ENCODE measurements around the gene MFRP.

GRCh38 chr11:119335655-119336543 is 10.6 kb downstream of the MFRP start:
- no peak for TF ChIP-seq EZH2 (IDR thresholded peaks at IDR 0.05; ENCODE audit: insufficient read depth, low read length)
- TF ChIP-seq, protein P1, sequence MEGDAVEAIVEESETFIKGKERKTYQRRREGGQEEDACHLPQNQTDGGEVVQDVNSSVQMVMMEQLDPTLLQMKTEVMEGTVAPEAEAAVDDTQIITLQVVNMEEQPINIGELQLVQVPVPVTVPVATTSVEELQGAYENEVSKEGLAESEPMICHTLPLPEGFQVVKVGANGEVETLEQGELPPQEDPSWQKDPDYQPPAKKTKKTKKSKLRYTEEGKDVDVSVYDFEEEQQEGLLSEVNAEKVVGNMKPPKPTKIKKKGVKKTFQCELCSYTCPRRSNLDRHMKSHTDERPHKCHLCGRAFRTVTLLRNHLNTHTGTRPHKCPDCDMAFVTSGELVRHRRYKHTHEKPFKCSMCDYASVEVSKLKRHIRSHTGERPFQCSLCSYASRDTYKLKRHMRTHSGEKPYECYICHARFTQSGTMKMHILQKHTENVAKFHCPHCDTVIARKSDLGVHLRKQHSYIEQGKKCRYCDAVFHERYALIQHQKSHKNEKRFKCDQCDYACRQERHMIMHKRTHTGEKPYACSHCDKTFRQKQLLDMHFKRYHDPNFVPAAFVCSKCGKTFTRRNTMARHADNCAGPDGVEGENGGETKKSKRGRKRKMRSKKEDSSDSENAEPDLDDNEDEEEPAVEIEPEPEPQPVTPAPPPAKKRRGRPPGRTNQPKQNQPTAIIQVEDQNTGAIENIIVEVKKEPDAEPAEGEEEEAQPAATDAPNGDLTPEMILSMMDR (IDR thresholded peaks at IDR 0.05; ENCODE audit: insufficient read depth, low read depth, low read length) = no peak

Data from astrocyte (in vitro differentiated cells and primary cell).